Fibroblast of skin of abdomen (primary cell): ENCODE results near the gene CDKN1A.
"Not testable (repeated sequence)": the region's sequence is repeated elsewhere in the genome, so short reads cannot be mapped to it uniquely, and the experiment has no call there.

Source experiments
- DNase-seq: peaks from one replicate; pipeline ENCODE4 v3.0.0-alpha.2; 2013

CDKN1A gene

DNA sequence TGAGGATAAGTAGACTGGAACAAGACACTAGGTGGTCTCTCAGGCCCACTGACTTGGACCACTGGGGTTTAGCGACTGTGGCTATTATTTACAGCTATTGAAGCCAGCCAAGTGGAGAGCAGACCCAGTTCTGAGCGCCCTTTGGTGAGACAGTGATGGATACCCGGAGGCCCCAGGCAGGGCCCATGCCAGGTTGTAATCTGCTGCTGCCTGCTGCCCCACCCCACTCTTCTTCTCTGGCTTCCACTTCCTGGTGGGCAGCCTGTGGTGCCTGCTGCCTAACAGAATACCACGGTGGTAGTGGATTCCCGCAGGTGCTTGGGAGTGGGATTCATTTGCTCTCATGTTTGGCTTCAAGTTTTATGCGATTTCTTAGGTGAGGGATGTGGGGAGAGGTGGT, 19.7 kb downstream of the CDKN1A start:
- no peak for DNase-seq

- DNase-seq = no peak
Observed at GRCh38 chr6:36698871-36699271, 20.4 kb downstream of the CDKN1A start.

GRCh38 chr6:36699348-36699747, 20.8 kb downstream of the CDKN1A start:
- DNase-seq = no peak

DNA sequence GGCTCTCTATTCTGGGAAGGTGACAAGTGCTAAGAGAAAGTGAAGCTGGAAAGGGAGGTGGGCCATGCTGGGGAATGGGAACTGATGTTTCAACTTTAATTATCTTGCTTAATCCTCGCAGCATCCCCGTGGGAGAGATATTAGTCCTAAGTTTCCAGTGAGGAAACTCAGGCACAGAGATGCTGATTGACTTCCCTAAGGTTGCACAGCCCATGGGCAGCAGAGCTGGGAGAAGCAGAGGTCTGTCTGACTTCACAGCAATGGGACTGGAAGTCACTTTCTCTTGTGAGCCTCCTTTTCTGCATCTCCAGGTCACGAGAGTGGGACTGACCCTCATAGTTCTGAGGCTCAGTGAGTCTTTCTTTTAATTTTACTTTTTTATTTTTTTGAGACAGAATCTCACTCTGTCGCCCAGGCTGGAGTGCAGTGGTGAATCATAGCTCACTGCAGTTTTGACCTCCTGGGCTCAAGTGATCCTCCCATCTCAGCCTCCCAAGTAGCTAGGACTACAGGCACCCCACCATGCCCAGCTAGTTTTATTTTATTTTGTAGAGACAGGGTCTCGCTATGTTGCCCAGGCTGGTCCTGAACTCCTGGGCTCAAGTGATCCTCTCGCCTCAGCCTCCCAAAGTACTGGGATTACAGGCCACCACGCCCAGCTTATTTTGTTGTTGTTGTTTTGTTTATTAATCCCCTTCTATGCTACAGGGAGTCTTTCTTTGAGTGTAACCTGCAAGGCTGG, 21.7 kb downstream of the CDKN1A start:
- DNase-seq = no peak

DNA sequence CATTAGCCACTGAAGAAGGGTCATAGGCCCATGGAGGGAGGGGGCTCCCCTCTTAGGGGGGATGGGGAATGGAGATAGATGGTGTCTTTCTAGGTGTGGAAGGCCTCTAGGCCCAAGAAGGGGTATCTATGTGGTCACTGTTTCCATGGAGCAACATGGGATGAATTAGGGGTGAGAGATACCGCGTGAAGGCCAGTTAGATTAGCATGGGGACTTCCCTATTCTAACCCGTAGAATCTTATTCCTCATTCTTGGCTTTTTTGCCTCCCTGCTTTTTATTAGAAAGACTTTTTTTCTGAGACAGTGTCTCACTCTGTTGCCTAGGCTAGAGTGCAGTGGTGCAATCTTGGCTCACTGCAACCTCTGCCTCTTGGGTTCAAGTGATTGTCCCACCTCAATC, 22.3 kb downstream of the CDKN1A start:
- no peak for DNase-seq

DNA sequence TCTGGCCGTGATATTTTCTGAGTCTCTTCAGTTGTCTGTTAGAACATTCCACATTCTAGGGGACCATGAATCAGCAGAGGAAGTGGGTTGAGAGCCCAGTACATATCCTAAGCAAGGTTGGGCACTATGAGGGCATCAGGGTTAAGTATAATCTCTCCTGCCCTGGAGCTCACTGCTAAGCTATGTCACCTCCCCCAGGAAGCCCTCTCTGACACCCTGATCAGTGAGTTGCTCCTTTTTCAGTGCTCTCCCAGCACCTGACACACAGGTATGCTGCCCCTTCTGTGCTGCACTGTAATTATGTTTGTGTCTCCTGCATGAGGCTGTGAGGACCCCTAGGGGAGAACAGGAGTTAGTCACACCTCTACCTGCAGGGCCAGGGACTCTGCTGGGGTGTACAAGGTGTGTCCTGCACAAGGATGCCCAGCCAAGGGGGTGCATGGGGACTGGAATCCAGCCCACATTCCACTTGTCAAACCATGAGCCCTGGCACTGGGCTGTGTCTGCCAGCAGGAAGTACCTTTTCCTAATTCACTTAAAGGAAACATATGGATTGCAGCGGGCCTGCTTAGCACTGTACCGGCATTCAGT, 23.0 kb downstream of the CDKN1A start:
- no peak for DNase-seq

GRCh38 chr6:36702656-36703055, 24.1 kb downstream of the CDKN1A start:
- no peak for DNase-seq

GRCh38 chr6:36703081-36703606, 24.6 kb downstream of the CDKN1A start:
- no peak for DNase-seq

DNA sequence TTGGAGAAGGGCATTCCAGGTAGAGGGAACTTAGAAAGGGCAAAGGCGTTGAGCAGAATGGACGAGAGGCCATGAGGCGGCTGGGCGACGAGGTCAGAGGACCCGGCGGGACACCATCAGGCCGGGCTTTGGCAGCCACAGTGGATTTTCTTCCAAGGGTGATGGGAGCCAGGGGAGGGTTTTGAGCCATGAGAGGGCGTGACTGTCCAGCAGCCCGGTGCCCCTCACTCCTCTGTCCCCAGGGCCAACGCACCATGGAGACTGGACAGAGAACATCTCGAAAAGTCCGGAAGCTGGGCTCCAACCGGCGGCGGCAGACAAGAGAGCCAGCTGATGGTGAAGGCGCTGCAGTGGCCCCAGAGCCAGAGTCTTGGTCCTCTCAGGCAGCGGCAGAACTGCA, 25.5 kb downstream of the CDKN1A start:
- no peak for DNase-seq

DNA sequence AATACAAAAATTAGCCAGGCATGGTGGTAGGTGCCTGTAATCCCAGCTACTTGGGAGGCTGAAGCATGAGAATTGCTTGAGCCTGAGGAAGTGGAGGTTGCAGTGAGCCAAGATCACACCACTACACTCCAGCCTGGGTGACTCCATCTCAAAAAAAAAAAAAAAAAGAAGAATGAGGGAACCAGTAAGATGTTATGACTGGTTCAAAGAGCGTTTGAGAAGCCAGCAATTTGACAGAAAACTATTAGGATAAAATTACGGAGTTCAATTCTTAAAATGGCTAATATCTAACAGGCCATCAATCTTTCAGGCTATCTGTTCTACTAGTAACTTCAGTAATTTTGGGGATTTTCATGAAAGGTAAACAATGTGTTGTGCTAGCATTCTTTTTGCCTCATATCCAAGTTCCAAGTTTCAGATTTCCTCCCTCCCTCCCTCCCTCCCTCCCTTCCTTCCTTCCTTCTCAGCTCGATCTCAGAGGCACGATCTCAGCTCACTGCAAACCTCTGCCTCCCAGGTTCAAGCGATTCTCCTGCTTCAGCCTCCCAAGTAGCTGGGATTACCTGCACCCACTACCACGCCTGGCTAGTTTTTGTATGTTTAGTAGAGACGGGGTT, 26.6 kb downstream of the CDKN1A start:
- DNase-seq = not testable (repeated sequence)

DNA sequence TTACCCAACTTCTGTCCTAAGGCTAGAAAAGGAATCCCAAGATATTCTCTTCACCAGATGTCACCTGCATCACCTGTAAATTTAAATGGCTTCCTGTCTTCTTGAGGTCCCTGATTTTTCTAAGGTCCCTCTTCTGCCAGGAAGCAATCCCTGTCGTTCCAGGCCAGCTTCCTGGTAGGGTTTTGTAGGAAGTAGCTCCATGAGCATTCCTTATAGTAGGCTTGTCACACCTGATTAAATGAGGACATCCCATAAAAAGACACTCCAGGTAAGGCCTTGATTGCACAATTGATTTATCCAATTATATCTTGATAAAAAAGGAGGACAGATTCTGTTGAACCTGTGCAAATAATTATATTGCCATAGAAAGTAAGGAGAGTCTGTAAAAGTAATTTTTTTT, 27.8 kb downstream of the CDKN1A start:
- no peak for DNase-seq

DNA sequence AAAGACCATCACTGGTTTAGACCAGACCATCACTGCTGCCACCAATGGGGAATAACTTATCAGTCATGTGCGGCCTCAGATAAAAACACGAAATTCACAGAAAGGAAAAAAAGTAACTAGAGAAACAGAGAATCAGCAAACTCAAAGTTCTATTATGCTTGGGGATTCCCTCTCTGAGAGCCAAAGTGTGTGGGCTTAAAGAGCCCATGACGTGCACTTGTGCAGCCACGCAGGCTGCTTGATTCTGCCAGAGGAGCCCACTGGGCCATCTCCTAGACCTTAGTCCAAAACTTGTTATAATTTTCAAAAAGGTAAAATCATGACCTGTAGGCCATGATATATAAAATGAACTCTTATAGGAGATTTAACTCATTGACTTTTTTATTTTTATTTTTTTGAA, 34.3 kb downstream of the CDKN1A start:
- no peak for DNase-seq

GRCh38 chr6:36713846-36714245, 35.3 kb downstream of the CDKN1A start:
- DNase-seq = no peak

- no peak for DNase-seq
Observed at GRCh38 chr6:36714511-36714910, 36.0 kb downstream of the CDKN1A start.

- DNase-seq = no peak
Observed at GRCh38 chr6:36715469-36715868, 37.0 kb downstream of the CDKN1A start.

DNA sequence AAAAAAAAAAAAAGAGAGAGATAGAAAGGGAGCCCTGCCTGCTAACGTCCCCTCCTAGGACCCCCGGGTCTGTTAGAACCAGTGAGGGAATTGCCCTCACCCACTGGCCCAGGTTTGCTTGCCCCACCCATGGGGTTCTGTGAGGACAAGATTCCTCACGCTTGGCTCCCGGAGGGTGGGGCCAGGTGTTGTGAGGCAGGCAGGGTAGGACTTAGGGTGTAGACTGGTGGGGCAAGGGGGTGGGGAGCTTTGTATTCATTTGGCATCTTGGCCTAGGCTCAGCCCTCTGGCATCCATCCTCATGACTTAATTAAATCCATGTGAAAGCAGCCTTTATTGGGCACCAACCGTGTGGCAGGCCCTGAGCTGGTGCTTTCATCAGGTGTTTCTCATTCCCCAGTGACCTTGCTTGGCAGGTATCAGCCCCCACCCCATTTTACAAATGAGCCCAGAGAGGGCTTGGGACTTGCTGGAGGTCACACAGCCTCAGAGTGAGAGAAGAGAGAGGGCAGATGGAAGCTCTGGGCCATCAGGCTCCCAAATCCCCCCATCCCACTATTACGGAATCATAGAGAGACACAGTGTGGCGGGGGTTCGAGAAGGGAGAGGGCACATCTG, 38.1 kb downstream of the CDKN1A start:
- DNase-seq = no peak

DNA sequence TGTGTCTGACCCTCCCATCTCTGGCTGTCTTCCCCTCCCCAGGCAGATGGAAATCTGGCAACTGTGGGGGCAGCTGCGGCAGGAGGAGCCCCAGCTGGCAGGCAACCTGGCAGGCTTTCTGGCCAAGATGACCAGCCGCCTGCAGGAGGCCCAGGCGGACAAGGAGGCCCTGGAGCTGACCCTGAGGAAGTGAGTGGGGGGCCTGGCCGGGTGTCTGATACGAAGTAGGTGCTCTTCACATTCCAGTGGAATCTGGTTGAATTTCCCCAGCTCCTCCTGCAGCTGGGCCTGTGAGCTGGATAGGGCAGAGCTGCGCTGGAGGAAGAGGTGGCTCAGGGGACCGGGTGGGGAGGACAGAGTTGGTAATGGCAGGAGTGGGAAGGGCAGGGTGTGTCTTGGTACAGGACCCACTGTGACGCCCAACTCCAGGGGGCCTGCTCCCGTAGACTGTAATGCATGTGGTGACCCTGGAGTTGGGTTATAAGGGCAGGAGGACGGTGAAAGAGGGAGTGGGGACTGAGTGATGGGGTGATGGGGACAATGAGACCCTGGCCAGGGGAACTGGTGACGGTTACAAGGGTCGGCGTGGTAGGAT, 38.8 kb downstream of the CDKN1A start:
- DNase-seq = no peak

GRCh38 chr6:36717871-36718540, 39.5 kb downstream of the CDKN1A start:
- no peak for DNase-seq

DNA sequence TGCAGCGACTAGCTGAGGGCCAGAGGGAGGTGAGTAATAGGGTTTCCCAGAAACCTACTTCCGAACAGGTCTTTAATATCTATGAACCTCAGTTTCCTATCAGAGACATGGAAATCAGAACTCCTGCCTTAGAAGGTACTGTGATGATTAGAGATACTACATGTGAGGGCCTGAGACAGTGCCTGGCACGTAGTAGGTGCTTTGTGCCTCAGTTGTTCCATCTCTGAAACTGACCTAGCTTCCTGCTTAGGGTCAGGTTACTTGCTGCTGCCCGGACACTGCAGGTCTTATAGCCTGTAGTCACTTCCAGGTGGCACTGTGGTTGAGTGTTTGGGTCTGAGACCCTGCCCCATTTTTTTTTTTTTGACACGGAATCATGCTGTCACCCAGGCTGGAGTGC, 40.0 kb downstream of the CDKN1A start:
- DNase-seq = no peak

DNA sequence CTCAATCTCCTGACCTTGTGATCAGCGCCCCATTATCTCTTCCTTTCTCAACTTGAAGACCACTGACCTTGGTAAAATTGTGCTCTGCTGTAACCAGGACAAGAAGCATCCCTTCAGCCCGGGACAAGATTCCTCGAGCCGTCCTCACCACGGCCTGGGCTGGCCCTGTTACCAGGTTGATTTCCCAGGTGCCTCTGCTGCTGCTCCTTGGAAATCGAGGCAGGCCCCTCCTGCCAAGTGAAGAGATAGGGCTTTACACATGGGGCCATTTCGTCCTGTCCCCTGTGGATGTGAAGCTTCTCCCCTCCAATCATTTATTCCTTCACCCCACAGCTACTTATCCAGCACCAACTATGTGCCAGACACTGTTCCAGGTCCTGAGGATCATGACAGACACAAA, 40.6 kb downstream of the CDKN1A start:
- no peak for DNase-seq

DNA sequence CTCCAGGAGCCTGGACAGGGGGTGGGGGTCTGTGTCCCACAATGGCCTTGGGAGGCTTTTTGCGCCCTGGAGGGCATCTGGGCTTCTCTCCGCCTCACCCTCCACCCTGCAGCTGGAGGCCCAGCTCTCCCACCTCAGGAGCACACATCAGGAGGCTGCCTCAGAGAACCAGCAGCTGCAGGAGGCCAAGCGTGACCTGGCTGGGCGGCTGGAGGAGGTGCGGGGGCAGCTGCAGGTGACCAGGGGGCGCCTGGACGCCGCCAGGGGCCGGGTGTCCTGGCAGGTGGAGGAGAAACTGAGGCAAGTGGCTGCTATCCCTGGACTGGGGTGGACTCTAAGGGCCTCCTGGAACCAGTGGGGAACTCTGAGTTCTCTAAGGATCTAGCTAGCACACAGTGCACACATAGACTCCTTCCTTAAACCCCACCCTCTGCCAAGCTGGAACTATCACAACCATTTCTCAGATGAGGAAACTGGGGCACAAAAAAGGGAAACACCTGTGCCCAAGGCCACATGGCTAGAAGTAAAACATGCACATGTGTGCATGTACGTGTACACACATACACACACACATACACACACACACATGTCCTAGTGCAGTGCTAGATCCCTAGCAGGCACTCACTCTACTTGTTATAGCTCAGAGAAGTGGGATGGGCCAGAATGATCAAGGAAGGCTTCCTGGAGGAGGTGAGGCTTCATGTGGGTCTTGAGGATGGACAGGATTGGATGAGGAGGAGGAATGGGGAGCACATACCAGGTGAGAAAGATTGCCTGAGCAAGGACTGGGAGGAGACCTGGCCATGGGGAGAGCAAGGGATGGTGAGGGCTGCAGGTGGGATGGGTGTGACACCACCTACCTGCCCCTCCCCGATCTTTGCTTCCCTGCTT, 42.0 kb downstream of the CDKN1A start:
- no peak for DNase-seq
